Progenitor cell of endocrine pancreas (in vitro differentiated cells): ENCODE results near the gene CYTH4. TPM values are rescaled to one million over a fixed set of nuclear protein-coding genes. Genes with fewer than 3 reads are reported as not detected.

Experiments
- DNase-seq: peaks from one replicate; pipeline ENCODE4 v3.0.0; 2021; ENCODE audit warnings: low spot score; ENCODE audit not compliant: unreplicated experiment
- H3K27ac Mint-ChIP-seq: 2 replicates; pipeline ENCODE4 v1.8.0; 2021; ENCODE audit warnings: mild to moderate bottlenecking, moderate library complexity, mixed read lengths
- H3K27me3 Mint-ChIP-seq: 2 replicates; pipeline ENCODE4 v1.8.0; 2021; ENCODE audit warnings: mixed read lengths
- H3K36me3 Mint-ChIP-seq: 2 replicates; pipeline ENCODE4 v1.8.0; 2022; ENCODE audit warnings: mixed read lengths; ENCODE audit not compliant: insufficient read depth
- H3K4me1 Mint-ChIP-seq: 2 replicates; pipeline ENCODE4 v1.8.0; 2021; ENCODE audit warnings: low read depth, mixed read lengths
- H3K4me3 Mint-ChIP-seq: 2 replicates; pipeline ENCODE4 v1.8.0; 2021; ENCODE audit warnings: low read depth, mild to moderate bottlenecking, moderate library complexity, mixed read lengths
- H3K9me3 Mint-ChIP-seq: 2 replicates; pipeline ENCODE4 v1.8.0; 2021; ENCODE audit warnings: low read depth, mixed read lengths
- CTCF ChIP-seq: fragments of 200-600 bp; sonication (generic); IDR thresholded peaks from one replicate; pipeline ENCODE4 v1.5.0; 2021; ENCODE audit warnings: antibody characterized with exemption, mild to moderate bottlenecking; ENCODE audit not compliant: unreplicated experiment
- total RNA-seq: library from RNA; stranded (reverse); gene quantifications from 2 replicates; pipeline ENCODE4 v1.2.1, GENCODE V29; 2021

The CYTH4 gene
- total RNA-seq, 1 donor from 2014 or later, result not detected

DNA sequence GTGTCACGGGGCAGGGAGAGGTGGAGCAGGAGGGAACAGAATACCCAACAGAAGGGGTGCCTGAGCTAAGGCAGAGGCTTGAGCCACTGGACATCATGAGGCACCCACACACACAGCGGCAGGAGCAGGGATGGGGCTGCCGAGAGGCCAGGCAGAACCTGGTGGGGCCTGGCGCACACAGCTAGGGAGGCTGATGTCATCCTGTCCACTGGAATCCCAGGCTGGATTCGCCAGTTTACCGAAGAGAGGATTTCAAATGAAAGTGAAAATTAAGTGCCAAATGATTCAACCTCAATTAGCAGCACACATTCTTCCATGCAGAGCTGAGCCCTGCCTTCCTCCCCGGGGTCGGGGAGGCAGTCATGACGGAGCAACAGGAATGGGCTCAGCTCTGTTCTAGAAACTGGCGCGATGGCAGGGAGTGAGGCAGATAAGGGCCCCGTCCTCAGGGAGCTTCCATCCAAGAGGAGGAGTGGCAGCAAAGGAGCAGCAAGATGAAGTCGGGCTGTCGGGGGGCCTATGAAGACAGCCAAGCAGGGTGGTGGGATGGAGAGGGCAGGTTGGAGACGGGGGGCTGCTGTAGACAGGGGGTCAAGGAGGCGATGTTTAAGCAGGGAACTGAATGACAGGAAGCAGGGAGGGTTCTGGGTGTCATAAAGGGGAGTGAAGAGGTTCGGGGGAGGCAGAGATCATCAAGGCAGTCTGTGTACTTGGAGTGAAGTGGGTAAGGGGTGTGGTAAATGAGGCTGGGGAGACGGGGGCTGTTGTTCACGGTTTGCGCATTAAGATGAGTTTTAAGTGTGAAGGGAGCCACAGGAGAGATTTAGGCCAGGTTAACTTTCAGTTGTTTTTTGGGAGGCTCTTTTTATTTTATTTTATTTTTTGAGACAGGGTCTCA, 44.7 kb upstream of the CYTH4 start:
- Mint-ChIP-seq H3K27ac (no peak overlapping the region), H3K27me3 (peaks cover 26% of the 10 kb centered on the region), H3K9me3 (no peaks in the 10 kb centered on the region), H3K4me3 (no peak overlapping the region), H3K4me1 (peaks cover 3% of the 10 kb centered on the region), H3K36me3 (no peaks in the 10 kb centered on the region)
- no peak for DNase-seq
- TF ChIP-seq CTCF, result no peak

DNA sequence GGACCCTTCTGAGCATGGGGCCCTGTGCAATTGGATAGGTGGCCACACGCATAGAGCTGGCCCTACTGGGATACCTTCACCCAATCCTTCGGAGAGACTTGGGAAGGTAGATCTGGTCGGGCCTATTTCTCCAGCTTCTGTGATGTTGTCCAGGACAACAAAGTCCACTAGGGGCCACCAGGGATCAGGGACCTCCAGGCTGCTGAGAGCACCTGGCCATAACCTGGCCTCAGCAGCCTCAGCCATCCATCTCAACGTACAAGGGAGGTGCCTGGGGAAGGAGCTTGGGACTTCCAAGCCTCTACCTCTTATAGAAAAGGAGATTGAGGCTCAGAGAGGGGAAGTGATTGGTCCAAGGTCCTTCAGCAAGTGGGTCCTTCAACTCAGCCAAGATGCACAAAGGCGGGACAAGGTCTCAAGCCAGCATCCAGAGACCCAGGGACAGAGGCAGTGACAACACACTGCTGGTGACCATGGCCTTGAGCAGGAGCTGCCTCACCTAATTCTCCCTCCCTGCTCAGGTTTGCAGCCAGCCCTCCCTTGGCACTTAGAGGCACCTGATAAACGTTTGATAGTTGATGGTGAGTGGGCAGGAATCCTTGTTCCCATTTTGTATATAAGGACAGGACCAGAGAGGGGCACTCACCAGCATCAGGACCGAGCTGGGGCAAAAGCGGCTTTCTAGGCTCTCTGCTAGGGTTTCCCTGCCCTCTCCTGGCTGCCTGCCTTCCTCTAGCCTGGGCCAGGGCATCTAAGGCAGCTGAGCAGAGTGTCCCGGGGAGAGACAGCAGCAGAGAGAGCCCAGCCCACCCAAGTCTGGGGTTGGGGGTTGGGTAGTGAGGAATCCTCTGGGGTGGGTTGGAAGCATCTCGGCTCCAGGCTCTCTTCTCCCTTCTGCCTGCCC, 42.7 kb upstream of the CYTH4 start:
- H3K36me3 Mint-ChIP-seq, result no peaks in the 10 kb centered on the region
- H3K27ac Mint-ChIP-seq, result no peak overlapping the region
- H3K4me1 Mint-ChIP-seq, result peaks cover 3% of the 10 kb centered on the region
- no peak for TF ChIP-seq CTCF
- H3K27me3 Mint-ChIP-seq, result peaks cover 24% of the 10 kb centered on the region
- no peak for DNase-seq
- H3K4me3 Mint-ChIP-seq, result no peak overlapping the region
- H3K9me3 Mint-ChIP-seq, result no peaks in the 10 kb centered on the region

DNA sequence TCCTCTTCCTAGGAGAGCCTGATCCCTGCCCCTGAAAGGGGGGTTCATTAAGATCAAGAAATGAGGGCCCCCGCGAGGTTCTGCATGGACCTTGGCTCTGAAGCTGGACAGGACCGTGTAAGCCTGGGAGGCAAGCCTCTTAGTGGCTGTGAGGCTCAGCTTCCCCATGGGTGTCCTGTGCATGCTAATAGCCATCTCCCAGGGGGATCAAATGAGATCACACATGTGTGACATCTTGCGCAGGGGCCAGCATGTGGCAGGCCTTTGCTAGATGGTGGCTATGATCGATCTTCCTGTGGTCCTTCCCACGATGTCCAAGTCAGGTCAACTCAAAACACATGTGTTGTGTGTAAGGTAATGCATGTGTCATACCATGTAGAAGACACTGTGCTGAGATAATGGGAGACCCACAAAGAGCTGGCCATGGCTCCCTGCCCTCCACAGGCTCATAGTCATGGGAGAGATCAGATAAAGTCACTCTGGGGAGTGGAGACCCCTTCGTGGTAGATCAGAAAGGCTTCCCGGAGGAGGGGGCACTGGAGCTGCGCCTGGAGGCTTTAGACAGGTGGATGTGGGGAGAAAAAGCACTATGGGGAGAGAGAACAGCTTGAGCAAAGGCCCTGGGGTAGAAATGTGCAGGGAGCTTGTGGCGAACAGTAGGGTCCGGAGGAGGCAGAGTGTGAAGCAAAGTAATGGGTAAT, 41.9 kb upstream of the CYTH4 start:
- peaks cover 19% of the 10 kb centered on the region for H3K27me3 Mint-ChIP-seq
- no peak for DNase-seq

DNA sequence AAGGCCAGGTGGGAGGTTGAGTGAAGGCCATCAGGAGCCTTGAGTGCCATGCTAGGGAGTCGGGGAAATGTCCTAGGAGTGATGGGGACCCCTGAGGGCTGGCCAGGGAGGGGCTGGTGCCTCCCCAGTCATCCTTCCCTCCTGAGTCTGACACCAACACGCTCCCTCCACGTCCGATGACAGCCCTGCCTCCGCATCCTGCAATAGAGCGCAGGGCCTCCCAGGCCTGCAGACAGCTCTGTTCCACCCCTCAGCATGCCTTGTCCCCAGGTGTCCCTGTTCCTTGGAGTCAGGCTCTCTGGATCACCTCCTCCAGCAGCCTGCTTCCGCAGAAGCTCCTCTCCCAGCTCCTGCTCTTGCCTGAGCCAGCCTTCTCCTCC, 41.4 kb upstream of the CYTH4 start:
- H3K4me1 Mint-ChIP-seq, result peaks cover 3% of the 10 kb centered on the region
- no peaks in the 10 kb centered on the region for H3K36me3 Mint-ChIP-seq
- no peak for DNase-seq
- no peaks in the 10 kb centered on the region for H3K9me3 Mint-ChIP-seq
- H3K4me3 Mint-ChIP-seq, result no peak overlapping the region
- H3K27me3 Mint-ChIP-seq, result peaks cover 19% of the 10 kb centered on the region
- TF ChIP-seq CTCF, result no peak
- no peak overlapping the region for H3K27ac Mint-ChIP-seq

More for the DNA sequence above, 41.9 kb upstream of the CYTH4 start:
- H3K4me1 Mint-ChIP-seq, result peaks cover 3% of the 10 kb centered on the region
- no peak for TF ChIP-seq CTCF
- no peak overlapping the region for H3K4me3 Mint-ChIP-seq
- H3K27ac Mint-ChIP-seq, result no peak overlapping the region
- H3K9me3 Mint-ChIP-seq, result no peaks in the 10 kb centered on the region
- no peaks in the 10 kb centered on the region for H3K36me3 Mint-ChIP-seq
